Measurements from ENCODE around the gene BRD1. TPM values are rescaled to one million over a fixed set of nuclear protein-coding genes. Genes with fewer than 3 reads are reported as not detected.
A peak's percentile ranks its signal among the peaks of the same experiment; 100 is the strongest.
"Not testable (repeated sequence)": the region's sequence is repeated elsewhere in the genome, so short reads cannot be mapped to it uniquely, and the experiment has no call there.

The BRD1 gene
- total RNA-seq, 1 experiment from 2014 or later = 19.1 TPM

DNA sequence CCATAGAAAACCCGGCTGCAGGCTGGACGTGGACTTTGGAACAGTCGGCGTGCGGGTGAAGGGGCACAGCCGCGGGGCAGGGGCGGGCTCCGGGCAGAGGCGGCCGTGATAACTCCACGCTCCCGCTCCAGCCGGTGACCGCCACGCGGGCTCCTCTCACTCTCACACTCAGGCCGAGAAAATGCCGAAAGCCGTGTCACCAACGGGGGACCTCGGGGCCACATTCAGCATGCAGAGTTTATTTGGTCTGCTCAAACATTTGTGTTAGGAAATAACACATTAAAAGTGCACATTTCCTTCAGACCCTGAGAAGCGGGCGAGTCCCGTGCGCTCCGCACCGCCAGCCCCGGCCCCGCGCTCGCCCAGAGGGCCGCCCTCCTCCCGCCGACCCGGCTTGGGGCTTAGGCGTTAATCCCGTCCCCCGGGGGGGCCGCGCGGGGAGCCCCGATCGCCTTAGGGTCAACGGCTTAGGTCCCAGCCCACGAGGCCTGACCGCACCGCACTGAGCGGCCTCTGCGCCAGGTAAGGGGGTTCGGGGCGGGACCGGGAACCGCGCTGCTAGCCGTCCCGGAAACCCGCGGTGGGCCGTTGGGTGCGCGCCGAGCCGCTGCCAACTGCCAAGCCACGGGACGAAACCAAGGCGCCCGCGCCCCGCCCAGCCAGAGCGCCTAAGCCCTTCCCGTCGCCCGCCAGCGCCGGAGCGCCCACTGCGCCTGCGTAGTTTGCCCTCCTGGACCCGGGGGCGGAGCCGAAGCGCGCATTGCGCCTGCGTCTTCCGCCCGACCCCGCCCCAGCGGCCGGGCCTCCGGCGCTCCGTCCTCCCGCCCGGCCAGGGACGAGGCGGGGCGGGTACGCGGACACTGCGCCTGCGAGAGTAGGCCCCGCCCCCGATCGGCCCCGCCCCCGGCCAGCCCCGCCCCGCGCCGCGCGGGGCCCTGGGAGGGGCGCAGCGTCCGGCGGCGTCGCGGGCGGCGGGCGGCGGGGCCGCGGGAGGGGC lies 25.5 kb upstream of the BRD1 start, which contains the start of gene ZBED4:
Gene ZBED4, plus strand, starts transcription at position 947 of the 997 bp plus-strand sequence. CDS start 29,819 bp downstream, outside the sequence.
- Histone ChIP-seq H3K4me3 (ENCODE audit: low read length) (peak within 1 kb of the TSS; percentile 87), H3K27ac (ENCODE audit: low read length) (peak within 1 kb of the TSS; percentile 82), H3K36me3 (ENCODE audit: low read depth, low read length) (no peaks in the 10 kb centered on the region; the same call in 1 of the 2 replicates), H3K4me2 (ENCODE audit: low read length) (peak within 1 kb of the TSS; percentile 96), H3K9me3 (ENCODE audit: low read length) (no peaks in the 10 kb centered on the region), H3K9me2 (replicated peaks; ENCODE audit: low read length) (no peaks in the 10 kb centered on the region), H3K4me1 (ENCODE audit: insufficient read depth, low read length) (peaks cover 11% of the 10 kb centered on the region; the same call in 1 of the 2 replicates), H3F3A (ENCODE audit: low read length, unreplicated experiment) (no peaks in the 10 kb centered on the region), H3K9ac (ENCODE audit: low read length) (peak within 1 kb of the TSS; percentile 94), H3K79me2 (ENCODE audit: low read length) (peaks cover 41% of the 10 kb centered on the region), H4K20me1 (ENCODE audit: low read length) (peaks cover 23% of the 10 kb centered on the region), H3K27me3 (ENCODE audit: low read length) (peaks cover 13% of the 10 kb centered on the region), H2AFZ (ENCODE audit: low read length) (peak within 1 kb of the TSS; percentile 87)
- BruUV-seq (replicated peaks) = TSS peak; percentile 85
- CTCF ChIA-PET = no interaction called here
- TF ChIP-seq EZH2 (IDR thresholded peaks at IDR 0.05; ENCODE audit: low read length, unreplicated experiment) (no peak), EZH2phosphoT487 (IDR thresholded peaks at IDR 0.05; ENCODE audit: borderline replicate concordance, low read length) (no peak)
- TF ChIP-seq, protein P1, sequence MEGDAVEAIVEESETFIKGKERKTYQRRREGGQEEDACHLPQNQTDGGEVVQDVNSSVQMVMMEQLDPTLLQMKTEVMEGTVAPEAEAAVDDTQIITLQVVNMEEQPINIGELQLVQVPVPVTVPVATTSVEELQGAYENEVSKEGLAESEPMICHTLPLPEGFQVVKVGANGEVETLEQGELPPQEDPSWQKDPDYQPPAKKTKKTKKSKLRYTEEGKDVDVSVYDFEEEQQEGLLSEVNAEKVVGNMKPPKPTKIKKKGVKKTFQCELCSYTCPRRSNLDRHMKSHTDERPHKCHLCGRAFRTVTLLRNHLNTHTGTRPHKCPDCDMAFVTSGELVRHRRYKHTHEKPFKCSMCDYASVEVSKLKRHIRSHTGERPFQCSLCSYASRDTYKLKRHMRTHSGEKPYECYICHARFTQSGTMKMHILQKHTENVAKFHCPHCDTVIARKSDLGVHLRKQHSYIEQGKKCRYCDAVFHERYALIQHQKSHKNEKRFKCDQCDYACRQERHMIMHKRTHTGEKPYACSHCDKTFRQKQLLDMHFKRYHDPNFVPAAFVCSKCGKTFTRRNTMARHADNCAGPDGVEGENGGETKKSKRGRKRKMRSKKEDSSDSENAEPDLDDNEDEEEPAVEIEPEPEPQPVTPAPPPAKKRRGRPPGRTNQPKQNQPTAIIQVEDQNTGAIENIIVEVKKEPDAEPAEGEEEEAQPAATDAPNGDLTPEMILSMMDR (conservative IDR thresholded peaks at IDR 0.05; ENCODE audit: low read depth, low read length) = no peak
- DNase-seq (peak; percentile 97), ATAC-seq (peak; percentile 73)
- intact Hi-C loops (cut with micrococcal nuclease) = loop anchor here (2.0 to 5.0 kb wide), 2 partner anchors 26 to 64 kb away; partner anchors contain the start of genes ALG12, BRD1 and CRELD2
- POLR2A ChIA-PET (ENCODE audit: unreplicated experiment) = no interaction called here

DNA sequence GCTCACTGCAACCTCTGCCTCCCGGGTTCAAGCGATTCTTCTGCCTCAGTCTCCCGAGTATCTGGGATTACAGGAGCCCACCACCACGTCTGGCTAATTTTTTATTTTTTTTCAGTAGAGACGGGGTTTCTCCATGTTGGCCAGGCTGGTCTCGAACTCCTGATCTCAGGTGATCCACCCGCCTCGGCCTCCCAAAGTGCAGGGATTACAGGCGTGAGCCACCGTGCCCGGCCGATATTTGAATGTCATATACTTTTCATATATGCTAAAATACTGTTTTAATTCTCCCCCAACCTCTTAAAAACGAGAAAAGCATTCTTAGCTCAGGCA lies 24.9 kb upstream of the BRD1 start:
- Histone ChIP-seq H3K27ac (ENCODE audit: low read length) (peak overlapping the region; percentile 82; the same call in 1 of the 2 replicates), H3K9ac (ENCODE audit: low read length) (peak overlapping the region; percentile 94), H3K27me3 (ENCODE audit: low read length) (peaks cover 14% of the 10 kb centered on the region), H3K4me3 (ENCODE audit: low read length) (peak overlapping the region; percentile 87), H4K20me1 (ENCODE audit: low read length) (peaks cover 23% of the 10 kb centered on the region), H2AFZ (ENCODE audit: low read length) (peak overlapping the region; percentile 87), H3K79me2 (ENCODE audit: low read length) (peaks cover 34% of the 10 kb centered on the region), H3K4me1 (ENCODE audit: insufficient read depth, low read length) (peaks cover 11% of the 10 kb centered on the region; the same call in 1 of the 2 replicates), H3K4me2 (ENCODE audit: low read length) (peak overlapping the region; percentile 96)
- H3F3A ChIP-seq (ENCODE audit: low read length, unreplicated experiment); DNase-seq; CTCF ChIA-PET; H3K36me3 ChIP-seq (ENCODE audit: low read depth, low read length); H3K9me2 ChIP-seq (replicated peaks; ENCODE audit: low read length); ATAC-seq; BruUV-seq (replicated peaks); POLR2A ChIA-PET (ENCODE audit: unreplicated experiment); H3K9me3 ChIP-seq (ENCODE audit: low read length): not testable (repeated sequence)
- intact Hi-C loops (cut with micrococcal nuclease) = loop anchor here (2.0 to 5.0 kb wide), 2 partner anchors 26 to 65 kb away; partner anchors contain the start of genes ALG12, BRD1 and CRELD2

DNA sequence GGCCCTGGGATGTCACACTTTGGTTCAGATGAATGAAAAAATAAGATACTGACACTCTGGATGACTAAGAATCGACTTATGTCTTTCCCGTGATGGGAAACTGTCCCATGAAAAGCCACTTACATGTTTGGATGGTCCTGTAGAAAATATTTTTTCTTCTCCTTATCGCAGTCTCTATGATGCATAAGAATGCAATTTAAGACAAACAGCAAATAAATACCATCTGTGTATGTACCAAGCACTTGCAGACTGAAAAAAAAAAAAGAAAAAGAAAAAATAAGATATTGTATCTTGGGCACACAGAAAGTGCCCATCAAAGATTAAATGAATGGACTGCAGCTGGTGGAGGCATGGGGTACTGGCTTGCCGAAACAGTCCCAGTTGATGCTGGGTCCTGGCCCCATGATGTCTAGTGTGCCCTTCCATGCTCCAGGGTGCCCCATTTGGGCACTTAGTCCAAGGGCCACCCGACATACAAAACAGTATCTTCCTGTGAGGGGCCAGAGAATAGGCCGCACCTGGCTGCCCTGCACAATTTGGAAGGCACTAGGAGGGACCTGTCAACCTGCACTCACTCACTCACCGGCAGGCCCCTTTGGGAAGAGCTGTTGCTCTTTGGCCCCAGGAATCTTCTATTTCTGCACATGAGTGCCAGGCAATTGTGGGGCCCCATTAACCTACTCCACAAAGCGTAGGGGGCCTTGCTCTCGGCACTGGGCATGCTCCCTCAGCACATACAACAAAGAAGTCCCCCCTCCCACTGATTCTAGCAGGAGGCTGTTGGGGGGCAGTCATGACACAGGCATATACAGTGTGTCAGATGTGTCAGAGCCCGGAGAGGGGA lies 23.5 kb upstream of the BRD1 start:
- POLR2A ChIA-PET (ENCODE audit: unreplicated experiment) = no interaction called here
- TF ChIP-seq EZH2 (IDR thresholded peaks at IDR 0.05; ENCODE audit: low read length, unreplicated experiment) (no peak), EZH2phosphoT487 (IDR thresholded peaks at IDR 0.05; ENCODE audit: borderline replicate concordance, low read length) (no peak)
- TF ChIP-seq, protein P1 (conservative IDR thresholded peaks at IDR 0.05; ENCODE audit: low read depth, low read length) = no peak
- peaks cover 14% of the 10 kb centered on the region for H3K27me3 ChIP-seq (ENCODE audit: low read length)

More for the DNA sequence above, 23.5 kb upstream of the BRD1 start:
- Histone ChIP-seq H3K79me2 (ENCODE audit: low read length) (peaks cover 21% of the 10 kb centered on the region), H3K27ac (ENCODE audit: low read length) (no peak overlapping the region), H2AFZ (ENCODE audit: low read length) (no peak overlapping the region), H3K4me2 (ENCODE audit: low read length) (no peak overlapping the region), H3K9me2 (replicated peaks; ENCODE audit: low read length) (no peaks in the 10 kb centered on the region), H3K36me3 (ENCODE audit: low read depth, low read length) (no peaks in the 10 kb centered on the region), H3F3A (ENCODE audit: low read length, unreplicated experiment) (no peaks in the 10 kb centered on the region), H3K9ac (ENCODE audit: low read length) (no peak overlapping the region), H4K20me1 (ENCODE audit: low read length) (peaks cover 18% of the 10 kb centered on the region), H3K9me3 (ENCODE audit: low read length) (no peaks in the 10 kb centered on the region), H3K4me3 (ENCODE audit: low read length) (no peak overlapping the region), H3K4me1 (ENCODE audit: insufficient read depth, low read length) (peaks cover 10% of the 10 kb centered on the region; the same call in 1 of the 2 replicates)
- DNase-seq = no peak
- CTCF ChIA-PET = no interaction called here
- no peak for ATAC-seq
- intact Hi-C loops (cut with micrococcal nuclease) = loop anchor here (5.0 kb wide), 1 partner anchor 66 kb away; the partner anchor contains the start of genes ALG12 and CRELD2
- BruUV-seq (replicated peaks) = no TSS peak
